HG03442 (cell line): ENCODE data around the gene ACCS.
A peak's percentile ranks its signal among the peaks of the same experiment; 100 is the strongest.

ENCODE experiments used
- ATAC-seq: cut with Tn5 transposase; IDR thresholded peaks from one replicate; pipeline ENCODE4 v1.9.1; 2021; ENCODE audit warnings: mild to moderate bottlenecking, moderate library complexity; ENCODE audit not compliant: unreplicated experiment

The ACCS gene, protein sequence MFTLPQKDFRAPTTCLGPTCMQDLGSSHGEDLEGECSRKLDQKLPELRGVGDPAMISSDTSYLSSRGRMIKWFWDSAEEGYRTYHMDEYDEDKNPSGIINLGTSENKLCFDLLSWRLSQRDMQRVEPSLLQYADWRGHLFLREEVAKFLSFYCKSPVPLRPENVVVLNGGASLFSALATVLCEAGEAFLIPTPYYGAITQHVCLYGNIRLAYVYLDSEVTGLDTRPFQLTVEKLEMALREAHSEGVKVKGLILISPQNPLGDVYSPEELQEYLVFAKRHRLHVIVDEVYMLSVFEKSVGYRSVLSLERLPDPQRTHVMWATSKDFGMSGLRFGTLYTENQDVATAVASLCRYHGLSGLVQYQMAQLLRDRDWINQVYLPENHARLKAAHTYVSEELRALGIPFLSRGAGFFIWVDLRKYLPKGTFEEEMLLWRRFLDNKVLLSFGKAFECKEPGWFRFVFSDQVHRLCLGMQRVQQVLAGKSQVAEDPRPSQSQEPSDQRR

DNA sequence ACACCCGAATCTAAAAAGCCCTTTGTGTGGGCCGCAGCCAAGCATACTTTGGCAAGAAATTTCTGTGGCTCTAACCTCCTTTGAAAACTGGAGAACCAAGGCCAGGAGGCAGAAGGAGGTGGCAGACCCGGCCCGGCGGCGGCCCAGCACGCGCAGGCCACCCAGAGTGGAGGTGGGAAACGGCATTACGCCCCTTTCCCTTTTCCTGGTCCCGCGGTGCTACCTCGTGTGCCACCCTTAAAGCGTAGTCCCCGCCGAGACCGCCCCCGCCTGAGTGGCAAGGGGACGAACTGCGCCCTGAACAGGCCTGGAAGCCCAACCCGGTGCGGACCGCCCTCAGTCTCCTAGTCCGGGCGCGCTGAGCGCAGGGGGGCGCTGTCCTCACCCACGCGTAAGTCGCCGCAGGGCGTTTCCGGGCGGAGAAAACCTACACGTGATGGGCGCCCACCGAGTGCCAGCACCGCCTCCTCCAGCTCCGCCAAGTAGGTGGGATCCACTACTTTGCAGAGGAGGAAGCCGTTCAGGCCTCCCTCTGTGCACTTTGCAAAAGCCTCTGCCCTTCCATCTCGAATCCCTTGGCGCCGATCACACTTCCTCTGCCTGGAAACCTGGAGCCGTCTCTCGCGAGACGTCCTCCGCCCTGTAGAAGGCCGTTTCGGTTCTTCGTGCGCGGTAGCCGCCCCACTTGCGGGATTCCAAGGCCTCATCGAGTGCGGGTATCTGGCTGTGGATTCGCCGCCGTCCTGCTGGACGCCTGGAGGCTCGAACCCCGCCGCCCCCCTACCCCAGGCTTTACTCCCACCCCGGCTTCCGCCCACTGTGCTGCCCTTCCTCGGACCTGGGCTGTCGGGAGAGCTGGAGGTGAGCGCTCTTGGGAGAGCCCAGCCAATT, at the start of gene ACCS:
Gene ACCS (plus strand): TSS at position 430 of the 891 bp plus-strand sequence. CDS start 1,358 bp downstream, outside the sequence.
- peak; percentile 93 for ATAC-seq

GRCh38 chr11:44016546-44017442, 49.3 kb upstream of the ACCS start:
- ATAC-seq, result no peak

GRCh38 chr11:44017443-44018126, 48.5 kb upstream of the ACCS start:
- ATAC-seq, result no peak

DNA sequence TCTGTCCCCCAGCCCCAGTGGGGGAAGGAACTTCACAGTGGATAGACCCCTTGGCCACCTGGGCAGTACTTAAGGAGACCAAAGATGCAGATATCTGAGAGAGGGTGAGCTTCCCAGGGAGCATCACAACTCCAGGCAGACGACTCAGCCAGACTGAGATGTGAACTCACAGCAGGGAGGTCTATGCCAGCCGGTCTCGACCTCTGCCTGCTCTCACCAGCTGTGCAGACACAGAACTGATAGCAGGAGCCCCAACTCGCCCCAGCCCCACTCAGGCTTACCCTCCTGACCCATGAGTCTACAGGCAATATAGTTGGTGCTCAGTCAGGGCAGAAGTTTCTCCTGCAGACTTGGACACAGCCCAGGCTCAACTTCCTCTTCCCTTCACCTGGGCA, 47.9 kb upstream of the ACCS start:
- no peak for ATAC-seq

- no peak for ATAC-seq
Observed at GRCh38 chr11:44018829-44019228, 47.2 kb upstream of the ACCS start.

DNA sequence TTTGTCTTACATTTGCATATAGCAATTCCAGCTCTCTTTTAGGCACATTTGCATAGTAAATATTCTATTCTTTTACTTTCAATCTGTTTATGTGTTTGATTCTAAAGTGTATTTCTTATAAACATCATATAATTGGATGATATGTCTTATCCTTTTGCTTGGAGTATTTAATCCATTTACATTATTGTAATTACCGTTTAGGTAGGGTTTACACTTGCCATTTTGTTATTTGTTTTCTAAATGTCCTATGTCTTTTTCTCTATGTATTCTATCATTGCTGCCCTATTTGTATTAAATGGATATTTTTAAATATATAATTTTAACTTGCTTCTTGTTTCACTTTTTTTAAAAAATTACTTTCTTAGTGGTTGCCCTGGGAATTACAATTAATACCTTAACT, 41.1 kb upstream of the ACCS start:
- ATAC-seq, result no peak

GRCh38 chr11:44025727-44026126, 40.3 kb upstream of the ACCS start:
- no peak for ATAC-seq

- no peak for ATAC-seq
Observed at GRCh38 chr11:44028401-44028800, 37.7 kb upstream of the ACCS start.

GRCh38 chr11:44028816-44029506, 37.1 kb upstream of the ACCS start:
- no peak for ATAC-seq

DNA sequence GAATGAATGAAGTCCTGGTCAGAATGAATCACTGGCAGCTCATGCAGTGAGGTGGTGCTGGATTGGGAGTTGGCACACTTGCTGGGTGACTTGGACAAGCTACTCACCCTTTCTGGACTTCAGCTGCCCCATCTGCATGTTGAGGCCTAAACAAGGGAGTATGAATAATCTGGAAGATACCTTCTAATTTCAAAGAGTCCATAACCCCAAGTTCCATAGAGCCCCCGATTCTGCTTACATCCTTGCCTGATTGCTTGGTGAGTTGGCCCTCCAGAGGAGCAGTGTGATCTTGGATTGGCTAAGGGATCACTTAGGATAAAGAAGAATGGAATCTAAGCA, 36.6 kb upstream of the ACCS start:
- no peak for ATAC-seq

DNA sequence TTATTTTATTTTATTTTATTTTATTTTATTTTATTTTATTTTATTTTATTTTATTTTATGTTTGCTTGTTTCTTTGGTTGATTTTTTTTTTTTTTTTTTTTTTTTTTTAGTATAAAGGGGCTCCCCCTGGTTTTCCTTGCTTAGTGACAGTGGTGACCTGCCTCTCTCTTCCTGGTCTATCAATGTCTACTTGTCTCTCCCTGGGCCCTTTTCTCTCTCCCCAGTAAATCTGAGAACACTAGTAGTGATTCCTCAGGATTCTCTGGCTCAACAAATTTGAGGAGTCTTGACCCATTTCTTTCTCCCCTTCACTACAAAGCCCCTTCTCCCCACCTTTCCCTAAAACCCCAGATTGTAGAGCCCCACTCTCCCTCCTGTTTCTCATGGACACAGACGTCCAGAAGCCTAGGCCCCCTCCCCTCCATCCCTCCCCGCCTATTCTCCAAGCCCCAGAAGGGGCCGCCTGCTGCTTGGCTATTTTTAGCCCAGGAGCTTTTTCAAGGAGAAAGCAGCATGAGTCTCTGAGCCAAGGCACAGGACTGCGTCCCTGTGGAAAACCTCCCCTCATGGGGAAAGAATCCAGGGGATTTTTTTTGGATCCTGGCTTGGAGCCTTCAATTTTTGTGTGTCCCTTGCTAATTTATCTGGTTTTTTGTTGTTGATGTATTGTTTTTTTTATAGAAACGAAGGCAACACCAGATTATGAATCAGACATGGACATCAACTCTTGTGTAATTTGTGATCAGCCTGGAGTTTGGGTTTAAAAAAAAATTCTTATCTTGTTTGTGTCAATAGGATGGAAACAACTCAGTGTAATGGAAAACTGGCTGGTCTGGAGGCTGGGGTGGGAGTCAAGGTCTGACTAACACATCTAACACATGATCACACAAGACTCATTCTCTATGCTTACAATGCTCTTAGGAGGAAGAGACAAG, 35.8 kb upstream of the ACCS start:
- no peak for ATAC-seq

DNA sequence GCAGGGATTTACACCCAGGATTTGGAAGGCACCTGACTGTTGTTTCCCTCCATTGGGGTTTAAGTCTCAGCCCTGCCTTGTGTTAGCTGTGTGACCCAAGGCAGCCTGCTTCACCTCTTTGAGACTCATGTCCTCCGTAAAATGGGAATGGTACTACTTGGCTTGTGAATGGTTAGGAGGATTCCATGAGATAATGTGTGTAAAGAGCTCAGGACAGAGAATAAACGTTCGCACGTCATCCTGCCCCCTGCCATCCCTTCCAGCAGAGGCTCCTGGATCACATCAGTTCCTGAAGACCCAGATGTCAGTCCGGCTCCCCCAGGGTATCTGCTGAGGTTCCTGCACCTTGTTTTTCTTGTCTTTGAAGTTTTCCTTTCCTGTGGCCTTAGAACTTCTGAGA, 35.1 kb upstream of the ACCS start:
- no peak for ATAC-seq

DNA sequence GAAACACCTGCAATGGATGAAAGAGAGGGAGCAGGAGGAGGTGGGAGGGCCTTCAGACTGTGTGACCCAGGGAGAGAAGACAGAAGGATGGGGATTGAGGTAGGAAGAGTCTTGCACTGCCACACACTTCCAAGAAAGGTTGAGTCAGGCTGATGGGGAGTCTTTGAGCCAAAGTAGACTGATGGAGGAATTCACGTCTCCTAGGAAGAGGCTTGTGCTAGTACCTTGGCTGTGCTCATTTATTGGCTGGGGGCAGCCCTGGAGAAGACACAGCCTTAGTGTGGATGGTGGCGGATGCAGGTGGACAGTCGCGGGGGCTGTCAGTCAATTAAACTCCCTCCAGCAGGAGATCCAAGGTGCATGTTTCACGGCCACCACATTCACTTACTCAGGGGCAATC, 34.5 kb upstream of the ACCS start:
- ATAC-seq, result no peak

- no peak for ATAC-seq
Observed at GRCh38 chr11:44032299-44033085, 33.6 kb upstream of the ACCS start.

DNA sequence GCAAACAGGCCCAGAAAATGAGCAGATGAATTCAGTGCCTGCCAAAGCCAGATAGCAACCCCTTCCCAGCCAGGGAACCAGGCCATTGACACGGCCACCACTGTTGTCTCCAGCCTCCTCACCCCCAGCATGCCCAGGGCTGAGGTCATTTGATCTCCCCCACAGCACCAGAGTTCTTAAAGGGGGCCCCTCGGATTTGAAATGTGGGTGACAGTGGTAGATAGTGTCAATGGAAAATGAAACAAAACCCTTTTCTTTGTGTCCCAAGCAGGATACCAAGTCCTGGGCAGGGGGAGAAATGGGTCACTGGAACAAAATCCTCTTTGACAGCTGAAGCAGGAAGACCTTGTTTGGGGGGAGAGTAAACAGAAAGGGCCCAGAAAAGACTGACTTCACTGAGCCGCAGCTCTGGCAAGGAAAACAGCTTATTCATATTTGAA, 32.6 kb upstream of the ACCS start:
- ATAC-seq, result no peak

GRCh38 chr11:44033856-44034255, 32.2 kb upstream of the ACCS start:
- ATAC-seq, result no peak

GRCh38 chr11:44034639-44035038, 31.4 kb upstream of the ACCS start:
- no peak for ATAC-seq
